ENCODE measurements around the gene WWTR1.

DNA sequence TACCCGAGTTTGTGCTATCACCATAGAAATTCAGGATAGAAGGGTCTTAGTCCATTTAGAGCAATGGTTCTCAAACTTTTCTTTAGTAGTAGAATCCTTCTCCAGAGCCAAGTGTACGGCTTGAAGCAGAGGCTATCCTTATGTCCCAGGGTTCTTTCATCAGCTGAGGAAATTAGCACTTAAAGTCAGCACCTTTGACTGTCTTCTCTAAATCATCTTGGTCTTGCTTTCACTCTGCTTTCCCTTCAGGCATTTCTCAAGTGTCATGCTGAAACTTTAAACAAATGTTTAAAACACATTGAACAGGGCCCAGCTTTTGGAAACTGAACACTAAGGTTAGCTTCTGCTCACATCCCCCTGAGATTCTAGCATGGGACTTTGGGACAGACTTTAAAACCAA is 105.1 kb downstream of the WWTR1 start:
- TF ChIP-seq, protein P1, sequence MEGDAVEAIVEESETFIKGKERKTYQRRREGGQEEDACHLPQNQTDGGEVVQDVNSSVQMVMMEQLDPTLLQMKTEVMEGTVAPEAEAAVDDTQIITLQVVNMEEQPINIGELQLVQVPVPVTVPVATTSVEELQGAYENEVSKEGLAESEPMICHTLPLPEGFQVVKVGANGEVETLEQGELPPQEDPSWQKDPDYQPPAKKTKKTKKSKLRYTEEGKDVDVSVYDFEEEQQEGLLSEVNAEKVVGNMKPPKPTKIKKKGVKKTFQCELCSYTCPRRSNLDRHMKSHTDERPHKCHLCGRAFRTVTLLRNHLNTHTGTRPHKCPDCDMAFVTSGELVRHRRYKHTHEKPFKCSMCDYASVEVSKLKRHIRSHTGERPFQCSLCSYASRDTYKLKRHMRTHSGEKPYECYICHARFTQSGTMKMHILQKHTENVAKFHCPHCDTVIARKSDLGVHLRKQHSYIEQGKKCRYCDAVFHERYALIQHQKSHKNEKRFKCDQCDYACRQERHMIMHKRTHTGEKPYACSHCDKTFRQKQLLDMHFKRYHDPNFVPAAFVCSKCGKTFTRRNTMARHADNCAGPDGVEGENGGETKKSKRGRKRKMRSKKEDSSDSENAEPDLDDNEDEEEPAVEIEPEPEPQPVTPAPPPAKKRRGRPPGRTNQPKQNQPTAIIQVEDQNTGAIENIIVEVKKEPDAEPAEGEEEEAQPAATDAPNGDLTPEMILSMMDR (conservative IDR thresholded peaks at IDR 0.05 in 1 of 2, IDR thresholded peaks at IDR 0.05 in 1 of 2; ENCODE audit: extremely low read depth in 1 of 2, insufficient read depth in 1 of 2, low read depth in 1 of 2, low read length in 2 of 2) = no peak
- TF ChIP-seq EZH2 (IDR thresholded peaks at IDR 0.05; ENCODE audit: borderline replicate concordance, low read length) = no peak

Data from mammary epithelial cell (primary cell).